ENCODE measurements around the gene UBE2K. TPM values are rescaled to one million over a fixed set of nuclear protein-coding genes. Genes with fewer than 3 reads are reported as not detected.

The UBE2K gene
- total and polyA plus RNA-seq, 7 donors = 25.2 to 56.4 (median 37.3) TPM

GRCh38 chr4:39820186-39820585 lies 122.2 kb downstream of the UBE2K start:
- DNase-seq = no peak
- no peak overlapping the region for H3K4me3 ChIP-seq
- H3K27me3 ChIP-seq = no peaks in the 10 kb centered on the region
- no peak overlapping the region for H3K27ac ChIP-seq
- WGBS, 2 donors = 83 to 86% methylated on average over 5 of the region's 5 CpGs
- no peak for TF ChIP-seq POLR2A (IDR thresholded peaks at IDR 0.05)
- TF ChIP-seq POLR2AphosphoS5 (IDR thresholded peaks at IDR 0.05) = no peak
- TF ChIP-seq CTCF (IDR thresholded peaks at IDR 0.05) = no peak
- TF ChIP-seq EP300 (IDR thresholded peaks at IDR 0.05) = no peak
- H3K4me1 ChIP-seq = peaks cover 0 to 8% (median 3%) of the 10 kb centered on the region in 4 donors
- peaks cover 0 to 6% (median 2%) of the 10 kb centered on the region in 4 donors for H3K36me3 ChIP-seq
- intact Hi-C loops (cut with DNase I) = loop anchor here (10.0 kb wide), 1 partner anchor 125 kb away; the partner anchor contains the start of gene UBE2K
- H3K9me3 ChIP-seq = no peaks in the 10 kb centered on the region

GRCh38 chr4:39821951-39822350 lies 124.0 kb downstream of the UBE2K start:
- H3K36me3 ChIP-seq = peaks cover 0 to 15% (median 2%) of the 10 kb centered on the region in 4 donors
- H3K4me3 ChIP-seq = no peak overlapping the region
- WGBS, 2 donors = 96 to 97% methylated on average over 9 of the region's 9 CpGs
- TF ChIP-seq CTCF (IDR thresholded peaks at IDR 0.05) = no peak
- no peak for TF ChIP-seq EP300 (IDR thresholded peaks at IDR 0.05)
- TF ChIP-seq POLR2A (IDR thresholded peaks at IDR 0.05) = no peak
- TF ChIP-seq POLR2AphosphoS5 (IDR thresholded peaks at IDR 0.05) = no peak
- no peaks in the 10 kb centered on the region for H3K27me3 ChIP-seq
- intact Hi-C loops (cut with DNase I) = loop anchor here (10.0 kb wide), 1 partner anchor 127 kb away; the partner anchor contains the start of gene UBE2K
- no peaks in the 10 kb centered on the region for H3K9me3 ChIP-seq
- no peak overlapping the region for H3K27ac ChIP-seq
- H3K4me1 ChIP-seq = peaks cover 0 to 3% (median under 1%) of the 10 kb centered on the region in 4 donors
- no peak for DNase-seq

GRCh38 chr4:39822662-39823061 lies 124.7 kb downstream of the UBE2K start:
- H3K27ac ChIP-seq = no peak overlapping the region
- DNase-seq = no peak
- H3K27me3 ChIP-seq = no peaks in the 10 kb centered on the region
- H3K4me3 ChIP-seq = no peak overlapping the region
- TF ChIP-seq EP300 (IDR thresholded peaks at IDR 0.05) = no peak
- TF ChIP-seq POLR2A (IDR thresholded peaks at IDR 0.05) = no peak
- TF ChIP-seq CTCF (IDR thresholded peaks at IDR 0.05) = no peak
- H3K36me3 ChIP-seq = peaks cover 0 to 20% (median 2%) of the 10 kb centered on the region in 4 donors
- no peaks in the 10 kb centered on the region for H3K4me1 ChIP-seq
- intact Hi-C loops (cut with DNase I) = loop anchor here (10.0 kb wide), 1 partner anchor 128 kb away; the partner anchor contains the start of gene UBE2K
- H3K9me3 ChIP-seq = no peaks in the 10 kb centered on the region

DNA sequence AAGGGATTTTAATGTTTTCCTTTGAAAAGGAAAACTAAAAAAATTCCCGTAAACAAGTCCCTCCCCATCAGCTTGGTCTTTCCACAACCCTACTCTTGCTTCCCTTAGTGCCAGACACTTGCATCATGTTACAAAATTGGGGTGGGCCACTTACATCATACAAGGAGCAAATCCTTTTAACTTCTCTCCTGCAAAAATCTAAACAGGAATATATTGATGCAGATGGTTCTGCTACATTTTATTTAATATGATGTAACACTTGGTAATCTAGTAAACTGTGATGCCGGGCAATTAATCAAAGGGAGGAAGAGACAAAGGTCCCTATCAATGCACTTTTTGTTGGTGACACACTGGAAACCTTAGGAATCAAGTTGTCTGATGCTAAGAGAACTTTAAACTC lies 125.3 kb downstream of the UBE2K start:
- Histone ChIP-seq H3K27me3 (no peaks in the 10 kb centered on the region), H3K9me3 (no peaks in the 10 kb centered on the region), H3K36me3 (peaks cover 0 to 25% (median 2%) of the 10 kb centered on the region in 4 donors), H3K27ac (no peak overlapping the region), H3K4me1 (no peaks in the 10 kb centered on the region), H3K4me3 (no peak overlapping the region)
- 87 to 90% methylated on average over 2 of the region's 2 CpGs for WGBS, 2 donors
- intact Hi-C loops (cut with DNase I) = loop anchor here (10.0 kb wide), 1 partner anchor 128 kb away; the partner anchor contains the start of gene UBE2K
- no peak for DNase-seq
- no peak for TF ChIP-seq POLR2AphosphoS5 (IDR thresholded peaks at IDR 0.05)
- no peak for TF ChIP-seq CTCF (IDR thresholded peaks at IDR 0.05)
- no peak for TF ChIP-seq EP300 (IDR thresholded peaks at IDR 0.05)
- TF ChIP-seq POLR2A (IDR thresholded peaks at IDR 0.05) = no peak

DNA sequence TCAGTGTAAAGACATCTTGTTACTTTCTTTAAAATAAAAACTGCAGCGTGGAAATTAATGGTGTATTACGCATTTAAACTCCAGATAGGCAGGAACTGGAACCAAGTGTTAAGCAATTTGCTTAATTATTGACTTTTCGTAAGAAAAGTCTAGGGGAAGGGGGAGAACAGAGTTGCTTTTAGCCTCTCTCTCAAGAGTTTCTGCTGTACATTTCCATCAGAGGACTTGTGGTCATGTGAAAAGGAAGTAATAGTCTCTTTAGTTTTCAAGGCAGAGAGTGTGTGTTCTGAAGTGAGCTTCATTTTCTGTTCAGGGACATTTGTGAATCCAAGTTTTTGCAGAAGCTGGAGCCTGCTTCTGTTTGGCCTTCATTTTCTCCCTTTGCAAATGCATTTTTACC lies 127.2 kb downstream of the UBE2K start:
- Histone ChIP-seq H3K4me1 (no peaks in the 10 kb centered on the region), H3K4me3 (no peak overlapping the region), H3K27me3 (no peaks in the 10 kb centered on the region), H3K36me3 (peaks cover 0 to 35% (median 8%) of the 10 kb centered on the region in 4 donors), H3K9me3 (no peaks in the 10 kb centered on the region), H3K27ac (no peak overlapping the region)
- intact Hi-C loops (cut with DNase I) = loop anchor here (10.0 kb wide), 1 partner anchor 130 kb away; the partner anchor contains the start of gene UBE2K
- no peak for DNase-seq
- 94 to 95% methylated on average over 3 of the region's 3 CpGs for WGBS, 2 donors
- TF ChIP-seq EP300 (IDR thresholded peaks at IDR 0.05) (no peak), POLR2A (IDR thresholded peaks at IDR 0.05) (no peak), CTCF (IDR thresholded peaks at IDR 0.05) (no peak), POLR2AphosphoS5 (IDR thresholded peaks at IDR 0.05) (no peak)
